Hematopoietic multipotent progenitor cell treated with erythropoietin and hydrocortisone succinate and interleukin-3 and kit ligand, for 4 days (in vitro differentiated cells): ENCODE measurements around the gene TARM1.
"Not testable (repeated sequence)": the region's sequence is repeated elsewhere in the genome, so short reads cannot be mapped to it uniquely, and the experiment has no call there.

Experiments
- DNase-seq: peaks from one replicate; pipeline ENCODE4 v3.0.0-alpha.2; 2015

TARM1 gene

DNA sequence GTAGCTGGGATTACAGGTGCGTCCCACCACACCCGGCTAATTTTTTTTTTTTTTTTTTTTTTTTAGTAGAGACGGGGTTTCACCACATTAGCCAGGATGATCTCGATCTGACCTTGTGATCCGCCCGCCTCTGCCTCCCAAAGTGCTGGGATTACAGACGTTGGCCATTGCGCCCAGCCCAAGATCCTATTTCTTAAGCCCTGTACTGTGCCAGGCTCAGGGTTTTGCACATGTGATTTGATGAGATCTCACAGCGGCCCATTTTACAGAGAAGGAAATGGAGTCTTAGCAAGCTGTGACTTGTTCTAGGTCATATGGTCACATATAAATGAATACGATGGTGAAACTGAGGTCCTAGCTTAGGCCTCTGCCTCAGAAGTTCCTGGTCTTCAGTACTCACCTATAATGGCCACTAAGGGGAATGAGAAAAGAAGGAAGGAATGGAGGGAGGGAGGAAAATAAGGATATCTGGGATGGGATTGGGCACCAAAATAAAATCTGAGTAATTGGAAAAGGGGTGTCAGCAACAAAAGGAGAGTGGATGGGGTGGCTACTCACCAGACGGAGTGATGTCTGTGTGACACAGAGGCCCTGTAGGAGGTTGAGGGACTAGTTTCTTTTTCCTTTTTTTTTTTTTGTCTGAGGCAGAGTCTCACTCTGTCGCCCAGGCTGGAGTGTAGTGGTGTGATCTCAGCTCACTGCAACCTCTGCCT is 18.2 kb upstream of the TARM1 start:
- DNase-seq: no peak

- peak; percentile 59 for DNase-seq
Observed at GRCh38 chr19:54096617-54097106, 15.5 kb upstream of the TARM1 start.

DNA sequence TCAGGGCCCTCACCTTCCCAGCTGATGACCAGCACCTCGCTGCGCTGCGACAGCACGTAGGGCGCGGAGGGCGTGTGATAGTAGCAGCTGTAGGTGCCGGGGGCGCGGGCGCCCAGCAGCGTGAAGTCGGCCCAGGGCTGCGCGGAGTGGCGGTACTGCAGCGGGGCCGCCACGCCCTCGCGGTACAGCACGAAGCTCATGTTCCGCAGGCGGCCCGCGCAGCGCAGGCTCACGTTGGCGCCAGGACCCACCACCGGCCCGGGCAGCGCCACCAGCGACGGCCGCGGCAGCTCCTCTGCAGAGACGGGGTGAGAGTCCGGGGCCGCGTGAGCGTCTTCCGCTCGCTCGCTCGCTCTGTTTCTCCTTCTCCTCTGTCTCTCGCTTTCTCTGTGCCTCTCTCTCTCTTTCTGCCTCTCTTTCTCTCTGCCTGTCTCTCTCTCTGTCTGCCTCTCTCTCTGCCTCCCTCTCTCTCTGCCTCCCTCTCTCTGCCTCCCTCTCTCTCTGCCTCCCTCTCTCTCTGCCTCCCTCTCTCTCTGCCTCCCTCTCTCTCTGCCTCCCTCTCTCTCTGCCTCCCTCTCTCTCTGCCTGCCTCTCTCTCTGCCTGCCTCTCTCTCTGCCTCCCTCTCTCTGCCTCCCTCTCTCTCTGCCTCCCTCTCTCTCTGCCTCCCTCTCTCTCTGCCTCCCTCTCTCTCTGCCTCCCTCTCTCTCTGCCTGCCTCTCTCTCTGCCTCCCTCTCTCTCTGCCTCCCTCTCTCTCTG is 14.9 kb upstream of the TARM1 start:
- DNase-seq: peak; percentile 70

DNA sequence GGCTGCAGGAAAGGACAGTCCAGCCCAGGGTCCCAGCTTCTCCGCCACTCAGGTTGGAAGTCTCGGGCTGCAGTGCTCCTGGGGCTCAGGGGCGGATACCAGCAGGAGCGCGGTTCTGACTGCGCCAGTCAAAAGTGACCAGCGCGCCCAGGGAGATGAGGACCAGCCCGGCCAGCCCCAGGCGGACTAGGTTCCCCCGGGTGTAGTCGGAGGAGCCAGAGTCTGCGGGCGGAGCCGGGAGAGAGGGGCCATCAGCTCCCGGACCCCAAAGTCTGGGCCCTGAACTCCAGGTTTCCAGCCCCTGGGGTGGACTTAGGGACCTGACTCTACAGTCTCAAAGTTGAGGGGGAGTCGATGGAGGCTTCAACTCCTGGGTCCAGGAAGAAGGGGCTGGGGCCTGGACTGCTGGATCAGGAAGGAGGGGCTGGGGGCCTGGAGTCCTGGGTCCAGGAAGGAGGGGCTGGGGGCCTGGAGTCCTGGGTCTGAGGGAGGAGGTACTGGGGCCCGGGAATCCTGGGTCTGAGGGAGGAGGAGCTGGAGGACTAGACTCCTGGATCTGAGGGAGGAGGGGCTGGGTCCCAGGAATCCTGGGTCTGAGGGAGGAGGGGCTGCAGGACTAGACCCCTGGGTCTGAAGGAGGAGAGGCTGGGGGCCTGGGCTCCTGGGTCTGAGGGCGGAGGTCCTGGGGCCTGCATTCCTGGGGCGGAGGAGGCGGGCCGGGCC is 14.1 kb upstream of the TARM1 start:
- no peak for DNase-seq

DNA sequence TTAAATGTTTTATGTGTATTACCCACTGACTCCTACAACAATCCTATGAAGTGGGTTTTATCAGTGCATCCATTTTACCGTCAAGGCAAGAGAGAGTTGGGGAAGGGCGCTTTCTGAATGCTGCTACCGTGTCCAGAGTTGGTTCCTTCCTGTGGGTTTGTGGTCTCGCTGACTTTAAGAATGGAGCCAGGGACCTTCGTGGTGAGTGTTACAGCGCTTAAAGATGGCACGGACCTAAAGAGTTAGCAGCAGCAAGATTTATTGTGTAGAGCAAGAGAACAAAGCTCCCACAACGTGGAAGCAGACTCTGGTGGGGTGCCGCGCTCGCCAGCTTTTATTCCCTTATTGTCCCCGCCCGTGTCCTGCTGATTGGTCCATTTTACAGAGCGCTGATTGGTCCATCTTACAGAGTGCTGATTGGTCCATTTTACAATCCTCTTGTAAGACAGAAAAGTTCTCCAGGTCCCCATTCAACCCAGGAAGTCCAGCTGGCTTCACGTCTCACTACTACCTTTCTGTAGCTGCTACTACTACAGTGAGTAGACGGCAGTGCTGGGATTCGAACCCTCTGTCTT is 13.3 kb upstream of the TARM1 start:
- peak; percentile 56 for DNase-seq

GRCh38 chr19:54084410-54084809 is 3.2 kb upstream of the TARM1 start:
- no peak for DNase-seq

DNA sequence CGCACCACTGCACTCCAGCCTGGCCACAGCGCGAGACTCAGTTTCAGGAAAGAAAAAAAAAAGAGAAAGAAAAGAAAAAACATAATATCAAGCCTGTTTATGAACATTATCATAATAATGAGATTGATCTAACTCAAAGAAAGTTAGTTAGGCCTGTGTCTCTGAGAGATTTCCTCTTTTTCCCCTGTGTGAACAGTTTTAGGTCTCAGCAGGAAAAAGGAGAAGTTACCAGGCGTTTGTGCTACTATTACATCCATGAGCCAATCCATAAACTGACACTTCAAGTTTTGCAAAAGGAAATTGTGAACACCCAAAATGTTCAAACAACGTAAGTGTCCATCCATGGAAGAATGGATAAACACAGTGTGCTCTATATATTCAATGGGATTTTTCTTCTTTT is 3.8 kb downstream of the TARM1 start:
- peak; percentile 67 for DNase-seq

- no peak for DNase-seq
Observed at GRCh38 chr19:54074851-54075250, 6.3 kb downstream of the TARM1 start.

GRCh38 chr19:54073829-54074228 is 7.3 kb downstream of the TARM1 start:
- no peak for DNase-seq

- no peak for DNase-seq
Observed at GRCh38 chr19:54069470-54069869, 11.7 kb downstream of the TARM1 start.

DNA sequence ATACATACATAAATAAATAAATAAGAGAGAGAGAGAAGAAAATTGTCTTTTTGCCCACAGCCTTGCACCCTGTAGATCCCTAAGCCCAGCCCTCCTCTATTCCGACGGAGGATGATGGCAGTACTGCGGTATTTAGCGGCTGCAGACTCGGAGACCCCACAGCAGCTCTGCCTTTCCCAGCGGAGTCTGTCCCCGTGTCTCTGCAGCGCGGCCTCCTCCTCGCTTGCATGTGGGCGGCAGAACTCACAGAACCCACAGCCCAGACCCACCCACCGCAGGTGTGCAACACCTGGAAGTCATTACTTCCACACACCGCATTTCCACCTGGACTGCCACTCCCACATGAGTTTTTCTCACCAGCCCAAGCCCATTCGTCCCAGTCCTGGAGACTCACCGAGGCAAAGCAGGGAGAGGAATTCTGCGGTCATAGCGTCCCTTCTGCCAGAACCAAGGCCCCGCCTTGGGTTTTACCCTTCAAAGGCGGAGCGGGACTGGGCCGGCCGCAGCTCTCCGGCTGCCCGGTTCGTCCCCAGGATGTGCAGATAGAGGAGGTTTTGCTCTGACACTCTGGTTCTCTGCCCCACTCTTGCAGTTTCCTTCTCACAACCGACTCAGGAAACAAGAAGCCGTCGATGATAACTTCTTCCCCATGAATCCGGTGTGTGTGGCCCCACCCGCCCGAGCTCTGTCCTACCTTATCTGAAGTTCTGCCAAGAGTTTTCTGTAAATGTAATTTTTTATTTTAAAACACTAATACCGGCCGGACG is 17.6 kb downstream of the TARM1 start, which contains the start of gene VSTM1:
Gene VSTM1 (minus strand): TSS at position 548 of the 767 bp plus-strand sequence. CDS start 120 bp downstream, at position 428.
- DNase-seq: peak; percentile 10

- DNase-seq: peak; percentile 24
Observed at GRCh38 chr19:54062643-54063042, 18.5 kb downstream of the TARM1 start.

GRCh38 chr19:54047616-54048015 is 33.5 kb downstream of the TARM1 start:
- peak; percentile 13 for DNase-seq

- no peak for DNase-seq
Observed at GRCh38 chr19:54045771-54046170, 35.4 kb downstream of the TARM1 start.

- DNase-seq: no peak
Observed at GRCh38 chr19:54042989-54043388, 38.2 kb downstream of the TARM1 start.

DNA sequence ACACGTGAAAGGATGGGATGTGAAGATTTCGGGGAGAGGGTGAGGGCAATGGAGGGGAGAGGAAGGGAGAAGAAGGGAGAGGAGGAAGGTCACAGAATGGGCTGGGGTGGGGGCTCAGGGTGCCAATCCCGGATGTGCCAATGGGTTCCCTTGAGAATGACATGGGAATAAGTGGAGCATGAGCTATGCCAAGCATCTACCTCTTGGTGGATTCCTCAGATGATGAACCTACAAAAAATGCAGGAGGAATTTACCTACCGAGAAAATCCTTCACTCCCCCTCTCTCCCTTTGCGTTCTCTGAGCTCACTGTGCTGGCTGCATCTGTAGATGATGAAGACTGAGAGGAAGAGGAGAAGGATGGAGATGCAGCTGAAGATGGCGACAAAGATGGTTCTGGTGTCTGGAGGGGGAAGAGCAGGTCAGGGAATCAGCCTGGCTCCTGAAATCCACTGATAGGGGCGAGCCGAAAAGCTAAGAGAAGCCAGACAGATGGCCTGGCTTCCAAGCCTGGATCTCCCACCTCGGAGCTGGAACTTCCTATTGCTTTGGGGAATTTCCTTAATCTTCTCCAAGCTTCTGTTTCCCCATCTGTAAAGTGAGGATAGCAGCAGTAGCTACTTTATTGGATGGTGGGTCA is 39.1 kb downstream of the TARM1 start:
- no peak for DNase-seq

DNA sequence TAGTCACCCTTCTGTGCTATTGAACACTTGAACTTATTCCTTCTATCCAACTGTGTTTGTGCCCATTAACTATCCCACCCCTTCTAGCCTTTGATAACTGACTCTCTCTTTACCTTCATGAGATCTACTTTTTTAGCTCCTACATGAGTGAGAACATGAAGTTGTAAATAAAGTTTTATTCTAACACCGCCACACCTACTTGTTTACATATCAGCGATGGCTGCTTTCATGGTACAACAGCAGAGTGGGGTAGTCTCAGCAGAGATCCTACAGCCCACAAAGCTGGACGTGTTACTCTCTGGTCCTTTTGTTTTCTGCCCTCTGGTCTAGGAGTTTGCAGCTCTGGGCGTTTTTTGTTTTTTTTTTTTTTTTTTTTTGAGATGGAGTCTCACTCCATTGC is 41.2 kb downstream of the TARM1 start:
- DNase-seq: no peak

GRCh38 chr19:54036542-54036941 is 44.6 kb downstream of the TARM1 start:
- DNase-seq: not testable (repeated sequence)

GRCh38 chr19:54035215-54036178 is 45.7 kb downstream of the TARM1 start:
- DNase-seq: no peak

GRCh38 chr19:54030895-54031586 is 50.1 kb downstream of the TARM1 start:
- DNase-seq: peak; percentile 65
